ENCODE results near the gene USH2A. TPM values are rescaled to one million over a fixed set of nuclear protein-coding genes. Genes with fewer than 3 reads are reported as not detected.

The USH2A gene
- total RNA-seq, 1 experiment from 2014 or later: not detected

- Histone ChIP-seq H3K27me3 (ENCODE audit: insufficient read depth, low read length) (no peaks in the 10 kb centered on the region), H3K4me2 (ENCODE audit: low read length) (no peak overlapping the region), H3K79me2 (ENCODE audit: insufficient read depth, low read length) (no peaks in the 10 kb centered on the region), H3K36me3 (ENCODE audit: control insufficient read depth in 1 of 2, insufficient read depth in 2 of 2, low read length in 2 of 2) (no peaks in the 10 kb centered on the region), H2AFZ (ENCODE audit: low read depth, low read length, poor library complexity, severe bottlenecking) (no peak overlapping the region), H4K20me1 (ENCODE audit: insufficient read depth) (no peaks in the 10 kb centered on the region), H3K9me2 (ENCODE audit: insufficient read depth) (no peaks in the 10 kb centered on the region), H3K4me1 (ENCODE audit: control insufficient read depth in 1 of 2, insufficient read depth in 2 of 2, low read length in 2 of 2) (no peaks in the 10 kb centered on the region), H3K9me3 (ENCODE audit: control insufficient read depth in 1 of 2, insufficient read depth in 1 of 2, low read depth in 1 of 2, low read length in 2 of 2) (no peaks in the 10 kb centered on the region), H3K4me3 (replicated peaks in 1 of 2; ENCODE audit: low read depth in 1 of 2, low read length in 2 of 2) (no peak overlapping the region), H3K9ac (ENCODE audit: low read length) (no peak overlapping the region), H3K27ac (ENCODE audit: low read depth, low read length) (no peak overlapping the region)
- TF ChIP-seq POLR2A (IDR thresholded peaks at IDR 0.05; ENCODE audit: borderline replicate concordance, extremely low read depth, insufficient read depth, insufficient read length) (no peak), YY1 (IDR thresholded peaks at IDR 0.05; ENCODE audit: extremely low read depth, insufficient replicate concordance, low read depth, low read length) (no peak), ZFX (IDR thresholded peaks at IDR 0.05) (no peak), CEBPB (IDR thresholded peaks at IDR 0.05; ENCODE audit: low read depth) (no peak), SIN3A (IDR thresholded peaks at IDR 0.05; ENCODE audit: low read depth) (no peak), RAD21 (IDR thresholded peaks at IDR 0.05; ENCODE audit: low read depth) (no peak), ATF3 (IDR thresholded peaks at IDR 0.05) (no peak), ZNF274 (IDR thresholded peaks at IDR 0.05; ENCODE audit: low read depth, low read length) (no peak), EZH2phosphoT487 (IDR thresholded peaks at IDR 0.05; ENCODE audit: borderline replicate concordance) (no peak), JUND (IDR thresholded peaks at IDR 0.05) (no peak), EZH2 (IDR thresholded peaks at IDR 0.05) (no peak), POLR2AphosphoS5 (IDR thresholded peaks at IDR 0.05; ENCODE audit: low read depth, low read length) (no peak), REST (IDR thresholded peaks at IDR 0.05; ENCODE audit: low read depth) (no peak), CTCF (IDR thresholded peaks at IDR 0.05 in 2 of 3, conservative IDR thresholded peaks at IDR 0.05 in 1 of 3; ENCODE audit: borderline replicate concordance in 1 of 3, insufficient read depth in 1 of 3, low read depth in 2 of 3, low read length in 2 of 3) (no peak), FOSL1 (IDR thresholded peaks at IDR 0.05; ENCODE audit: low read depth) (no peak), ELF1 (IDR thresholded peaks at IDR 0.05; ENCODE audit: borderline replicate concordance, low read depth) (no peak), EGR1 (IDR thresholded peaks at IDR 0.05; ENCODE audit: low read depth) (no peak), MAX (IDR thresholded peaks at IDR 0.05) (no peak), TCF7L2 (IDR thresholded peaks at IDR 0.05; ENCODE audit: borderline replicate concordance, extremely low read depth, insufficient read depth, insufficient read length) (no peak)
- POLR2A ChIA-PET: no interaction called here
- RAD21 ChIA-PET (ENCODE audit: low non-redundant PET in 1 of 2, low total read pairs in 2 of 2, uncharacterized antibody in 2 of 2, unreplicated experiment in 2 of 2): no interaction called here
- DNase-seq (ENCODE audit: low read depth, low spot score) (no peak), ATAC-seq (no peak)
- no TSS peak for BruUV-seq (replicated peaks)
- CTCF ChIA-PET: no interaction called here
- intact Hi-C loops (cut with micrococcal nuclease): no loop called here
Measured at GRCh38 chr1:216054600-216054999, 368.6 kb downstream of the USH2A start.

Data from HCT116 (cell line).